ENCODE data around the gene ELF4.

Gene ELF4

GRCh38 chrX:130047416-130047815 lies 62.9 kb downstream of the ELF4 start:
- DNase-seq (ENCODE audit: low read depth) = no peak

GRCh38 chrX:130039847-130040246 lies 70.5 kb downstream of the ELF4 start:
- DNase-seq (ENCODE audit: low read depth) = no peak

GRCh38 chrX:130034178-130034577 lies 76.1 kb downstream of the ELF4 start:
- no peak for DNase-seq (ENCODE audit: low read depth)

GRCh38 chrX:130032552-130032951 lies 77.7 kb downstream of the ELF4 start:
- DNase-seq (ENCODE audit: low read depth) = no peak

GRCh38 chrX:130030826-130031225 lies 79.5 kb downstream of the ELF4 start:
- DNase-seq (ENCODE audit: low read depth) = no peak

- DNase-seq (ENCODE audit: low read depth) = peak; percentile 1
Observed at GRCh38 chrX:130028196-130028595, 82.1 kb downstream of the ELF4 start.

- DNase-seq (ENCODE audit: low read depth) = no peak
Observed at GRCh38 chrX:130027569-130027968, 82.7 kb downstream of the ELF4 start.

- no peak for DNase-seq (ENCODE audit: low read depth)
Observed at GRCh38 chrX:130025256-130025655, 85.0 kb downstream of the ELF4 start.

GRCh38 chrX:130024127-130024526 lies 86.2 kb downstream of the ELF4 start:
- DNase-seq (ENCODE audit: low read depth) = peak; percentile 59

GRCh38 chrX:130020661-130021324 lies 89.5 kb downstream of the ELF4 start:
- DNase-seq (ENCODE audit: low read depth) = no peak

- DNase-seq (ENCODE audit: low read depth) = no peak
Observed at GRCh38 chrX:130018143-130018542, 92.2 kb downstream of the ELF4 start.

GRCh38 chrX:130015181-130015580 lies 95.1 kb downstream of the ELF4 start:
- no peak for DNase-seq (ENCODE audit: low read depth)
